ENCODE data around the gene SLC25A18.

- TF ChIP-seq CTCF (IDR thresholded peaks at IDR 0.05) (no peak), REST (IDR thresholded peaks at IDR 0.05; ENCODE audit: insufficient read depth in 1 of 2, low read depth in 2 of 2, low read length in 1 of 2) (no peak), POLR2AphosphoS5 (IDR thresholded peaks at IDR 0.05; ENCODE audit: low read depth, low read length) (no peak)
Observed at GRCh38 chr22:17597217-17597616, 33.9 kb downstream of the SLC25A18 start.

All from Panc1 (cell line).